ENCODE results near the gene ZDHHC21. TPM values are rescaled to one million over a fixed set of nuclear protein-coding genes. Genes with fewer than 3 reads are reported as not detected.
A peak's percentile ranks its signal among the peaks of the same experiment; 100 is the strongest.

Gene ZDHHC21
- total and polyA plus RNA-seq, 2 experiments from 2014 or later = 6.5 to 8.5 TPM

DNA sequence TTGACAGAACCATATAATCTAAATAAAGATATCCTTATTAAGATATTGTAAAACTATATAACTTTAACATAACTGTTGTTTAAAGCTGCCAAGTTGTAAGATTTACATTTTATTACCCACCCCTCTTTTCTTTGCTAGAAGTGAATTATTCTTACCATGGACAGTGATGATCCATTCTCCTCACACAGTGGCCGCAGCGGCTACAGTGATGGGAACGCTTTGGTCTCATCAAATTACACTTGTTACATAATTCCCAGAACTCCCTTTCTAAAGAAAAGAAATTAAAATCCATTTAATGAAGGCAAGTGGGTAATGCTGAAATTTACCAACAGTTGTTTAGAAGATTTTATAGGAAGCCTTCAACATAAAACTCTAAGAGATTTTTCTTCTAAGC lies 31.2 kb downstream of the ZDHHC21 start:
- Histone ChIP-seq H3K27me3 (no peaks in the 10 kb centered on the region), H3K4me3 (no peak overlapping the region), H3K4me1 (ENCODE audit: low read depth) (no peaks in the 10 kb centered on the region), H3K9me3 (ENCODE audit: low read depth) (no peaks in the 10 kb centered on the region), H3K36me3 (no peaks in the 10 kb centered on the region), H3K27ac (no peak overlapping the region)
- TF ChIP-seq CTCF (IDR thresholded peaks at IDR 0.05; ENCODE audit: low read depth, low read length) = no peak
- DNase-seq (ENCODE audit: low read depth in 1 of 2, low spot score in 1 of 2) = no peak

DNA sequence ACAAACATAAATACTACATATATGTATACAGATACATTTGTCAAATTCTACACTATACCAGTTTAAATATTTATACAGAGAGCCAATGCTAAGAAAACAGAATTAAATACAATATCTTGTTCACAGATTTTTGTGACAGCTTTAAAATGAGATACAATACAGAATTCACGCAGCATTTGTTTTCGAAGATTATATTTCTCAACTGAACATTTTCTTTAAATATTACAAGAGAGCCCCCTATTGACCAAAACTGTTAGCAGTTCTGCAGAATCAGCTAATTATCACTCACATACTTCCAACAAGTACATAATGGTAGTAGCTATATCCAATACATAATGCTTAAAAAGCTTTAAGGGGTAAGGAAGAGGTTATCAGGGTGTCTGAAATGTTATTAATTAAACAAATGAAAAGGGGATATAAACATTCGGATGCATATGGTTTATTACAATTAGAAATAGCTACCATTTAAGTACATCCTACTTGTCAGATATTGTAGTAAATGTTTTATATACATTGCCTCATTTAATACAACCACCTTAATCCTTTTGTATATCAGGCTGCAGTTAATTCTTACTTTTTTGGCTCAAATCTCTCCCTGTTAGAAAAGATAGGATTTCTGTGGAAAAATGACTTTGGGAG lies 31.7 kb downstream of the ZDHHC21 start:
- Histone ChIP-seq H3K27me3 (no peaks in the 10 kb centered on the region), H3K36me3 (no peaks in the 10 kb centered on the region), H3K9me3 (ENCODE audit: low read depth) (no peaks in the 10 kb centered on the region), H3K4me3 (no peak overlapping the region), H3K27ac (no peak overlapping the region), H3K4me1 (ENCODE audit: low read depth) (no peaks in the 10 kb centered on the region)
- peak; percentile 59 to 61 for DNase-seq (ENCODE audit: low read depth in 1 of 2, low spot score in 1 of 2)
- TF ChIP-seq CTCF (IDR thresholded peaks at IDR 0.05; ENCODE audit: low read depth, low read length) = peak; percentile 70

GRCh38 chr9:14660721-14661120 lies 32.5 kb downstream of the ZDHHC21 start:
- H3K36me3 ChIP-seq = no peaks in the 10 kb centered on the region
- no peak for DNase-seq (ENCODE audit: low read depth in 1 of 2, low spot score in 1 of 2)

GRCh38 chr9:14654932-14655331 lies 38.3 kb downstream of the ZDHHC21 start:
- Histone ChIP-seq H3K27me3 (no peaks in the 10 kb centered on the region), H3K4me3 (no peak overlapping the region), H3K27ac (no peak overlapping the region), H3K9me3 (ENCODE audit: low read depth) (no peaks in the 10 kb centered on the region), H3K4me1 (ENCODE audit: low read depth) (no peaks in the 10 kb centered on the region), H3K36me3 (no peaks in the 10 kb centered on the region)
- peak in 1 of 2 donors; percentile 11 for DNase-seq (ENCODE audit: low read depth in 1 of 2, low spot score in 1 of 2)
- TF ChIP-seq CTCF (IDR thresholded peaks at IDR 0.05; ENCODE audit: low read depth, low read length) = no peak

More at GRCh38 chr9:14660721-14661120, 32.5 kb downstream of the ZDHHC21 start:
- Histone ChIP-seq H3K27ac (no peak overlapping the region), H3K4me3 (no peak overlapping the region), H3K27me3 (no peaks in the 10 kb centered on the region), H3K4me1 (ENCODE audit: low read depth) (no peaks in the 10 kb centered on the region), H3K9me3 (ENCODE audit: low read depth) (no peaks in the 10 kb centered on the region)
- no peak for TF ChIP-seq CTCF (IDR thresholded peaks at IDR 0.05; ENCODE audit: low read depth, low read length)

DNA sequence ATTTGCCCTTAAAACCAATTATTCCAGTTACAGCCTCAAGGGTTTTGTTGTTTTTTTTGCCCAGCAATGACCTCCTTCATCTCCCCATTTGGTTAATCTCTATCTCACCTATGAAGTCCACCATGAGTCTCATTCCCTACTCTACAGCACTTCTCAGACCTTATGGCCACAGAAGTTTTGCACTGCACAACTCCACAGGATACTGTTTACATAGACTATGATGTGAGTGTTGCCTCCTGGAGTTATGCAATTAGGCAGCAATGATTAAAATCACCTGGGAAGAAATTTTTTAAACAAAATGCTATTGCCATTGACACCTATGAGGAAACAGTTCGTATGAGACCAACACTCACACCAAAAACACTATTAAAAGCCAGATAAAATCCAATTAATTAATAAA lies 39.7 kb downstream of the ZDHHC21 start:
- H3K27me3 ChIP-seq = no peaks in the 10 kb centered on the region
- no peak for DNase-seq (ENCODE audit: low read depth in 1 of 2, low spot score in 1 of 2)
- no peaks in the 10 kb centered on the region for H3K36me3 ChIP-seq
- no peaks in the 10 kb centered on the region for H3K4me1 ChIP-seq (ENCODE audit: low read depth)
- H3K9me3 ChIP-seq (ENCODE audit: low read depth) = no peaks in the 10 kb centered on the region
- H3K27ac ChIP-seq = no peak overlapping the region
- no peak for TF ChIP-seq CTCF (IDR thresholded peaks at IDR 0.05; ENCODE audit: low read depth, low read length)
- no peak overlapping the region for H3K4me3 ChIP-seq
